ENCODE measurements around the gene PVALB.

Gene PVALB

GRCh38 chr22:36864454-36865215 is 47.8 kb upstream of the PVALB start:
- H3K4me1 ChIP-seq (ENCODE audit: control insufficient read depth, insufficient read depth, low read length), result no peaks in the 10 kb centered on the region
- H3K9me3 ChIP-seq (ENCODE audit: control insufficient read depth, insufficient read depth, low read depth, low read length), result no peaks in the 10 kb centered on the region
- CTCF ChIA-PET, result interaction anchor here (1.1 to 7.6 kb wide), 3 partner anchors 8 to 113 kb away, joined by 4 to 75 read pairs (median 5); no protein-coding TSS in a partner anchor
- H3K36me3 ChIP-seq (ENCODE audit: control insufficient read depth in 2 of 2, insufficient read depth in 1 of 2, low read length in 2 of 2), result no peaks in the 10 kb centered on the region
- TF ChIP-seq PRDM6 (tag by site-specific recombination; IDR thresholded peaks at IDR 0.05), result no peak
- TF ChIP-seq ZNF658 (tag by site-specific recombination; IDR thresholded peaks at IDR 0.05), result no peak
- TF ChIP-seq ZNF302 (tag by site-specific recombination; IDR thresholded peaks at IDR 0.05; ENCODE audit: low read depth), result no peak
- no peak for TF ChIP-seq ZNF433 (tag by site-specific recombination; IDR thresholded peaks at IDR 0.05; ENCODE audit: low read depth)
- no peak for TF ChIP-seq ZNF596 (tag by site-specific recombination; IDR thresholded peaks at IDR 0.05)
- no peak for TF ChIP-seq ZNF776 (tag by site-specific recombination; IDR thresholded peaks at IDR 0.05; ENCODE audit: borderline replicate concordance)
- TF ChIP-seq ZBTB48 (tag by site-specific recombination; IDR thresholded peaks at IDR 0.05), result no peak
- no peak for TF ChIP-seq ZNF132 (tag by site-specific recombination; IDR thresholded peaks at IDR 0.05; ENCODE audit: borderline replicate concordance)
- TF ChIP-seq ZNF362 (tag by site-specific recombination; IDR thresholded peaks at IDR 0.05), result no peak
- TF ChIP-seq GLI2 (tag by site-specific recombination; IDR thresholded peaks at IDR 0.05; ENCODE audit: borderline replicate concordance, low read depth), result no peak
- TF ChIP-seq ZNF529 (tag by site-specific recombination; IDR thresholded peaks at IDR 0.05; ENCODE audit: insufficient replicate concordance), result no peak
- TF ChIP-seq ZNF416 (tag by site-specific recombination; IDR thresholded peaks at IDR 0.05), result no peak
- no peak for TF ChIP-seq ZNF157 (tag by site-specific recombination; IDR thresholded peaks at IDR 0.05)
- TF ChIP-seq ZNF707 (tag by site-specific recombination; IDR thresholded peaks at IDR 0.05), result no peak
- no peak for TF ChIP-seq ZNF843 (tag by site-specific recombination; IDR thresholded peaks at IDR 0.05)
- no peak for TF ChIP-seq MZF1 (tag by site-specific recombination; IDR thresholded peaks at IDR 0.05; ENCODE audit: borderline replicate concordance)
- no peak for TF ChIP-seq REPIN1 (tag by site-specific recombination; IDR thresholded peaks at IDR 0.05; ENCODE audit: low read depth)
- no peak overlapping the region for H3K27ac ChIP-seq (ENCODE audit: extremely low read depth, low read depth, low read length)
- no peak overlapping the region for H3K4me3 ChIP-seq (ENCODE audit: low read depth, low read length)
- POLR2A ChIA-PET, result no interaction called here

- Histone ChIP-seq H3K36me3 (ENCODE audit: control insufficient read depth in 2 of 2, insufficient read depth in 1 of 2, low read length in 2 of 2) (no peaks in the 10 kb centered on the region), H3K4me1 (ENCODE audit: control insufficient read depth, insufficient read depth, low read length) (no peaks in the 10 kb centered on the region), H3K27ac (ENCODE audit: extremely low read depth, low read depth, low read length) (no peak overlapping the region), H3K9me3 (ENCODE audit: control insufficient read depth, insufficient read depth, low read depth, low read length) (no peaks in the 10 kb centered on the region), H3K4me3 (ENCODE audit: low read depth, low read length) (no peak overlapping the region)
- ChIA-PET POLR2A (no interaction called here), CTCF (interaction anchor here (1.1 to 1.7 kb wide), 2 partner anchors 10 to 114 kb away, joined by 4 to 5 read pairs; no protein-coding TSS in a partner anchor)
- TF ChIP-seq ZNF501 (tag by site-specific recombination; IDR thresholded peaks at IDR 0.05) (no peak), ZNF629 (tag by site-specific recombination; IDR thresholded peaks at IDR 0.05) (no peak), ZNF280D (tag by site-specific recombination; IDR thresholded peaks at IDR 0.05) (no peak), ZNF473 (tag by site-specific recombination; IDR thresholded peaks at IDR 0.05) (no peak), SALL2 (tag by site-specific recombination; IDR thresholded peaks at IDR 0.05; ENCODE audit: borderline replicate concordance) (no peak), MEIS1 (CRISPR knock-in tag; IDR thresholded peaks at IDR 0.05; ENCODE audit: borderline replicate concordance) (no peak)
Measured at GRCh38 chr22:36863979-36864378, 47.1 kb upstream of the PVALB start.

Data from HEK293 (cell line).